ENCODE data around the gene SCFD2.

Gene SCFD2

GRCh38 chr4:53137468-53137867 is 228.4 kb downstream of the SCFD2 start:
- no peak for DNase-seq (ENCODE audit: low read depth)

- DNase-seq (ENCODE audit: low read depth), result no peak
These were observed 228.9 kb downstream of the SCFD2 start for GRCh38 chr4:53136954-53137353.

GRCh38 chr4:53132132-53132891 is 233.5 kb downstream of the SCFD2 start:
- no peak for DNase-seq (ENCODE audit: low read depth)

DNA sequence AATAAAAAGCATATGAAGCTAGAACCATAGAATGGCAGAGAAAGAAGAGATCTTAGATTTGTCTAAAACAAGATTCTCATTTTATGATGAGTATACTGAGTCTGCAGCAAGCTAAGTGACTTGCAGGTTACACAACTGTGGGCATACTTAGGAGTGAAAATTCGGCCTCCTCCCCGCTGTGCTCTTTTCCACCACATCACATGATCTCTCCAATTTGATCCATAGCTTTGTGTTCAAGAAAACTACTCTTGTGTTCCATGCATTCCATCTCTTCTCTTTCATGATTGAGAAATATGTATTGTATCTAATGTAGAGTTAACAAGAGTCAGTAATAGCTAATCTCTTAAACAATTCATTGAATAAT is 234.3 kb downstream of the SCFD2 start:
- no peak for DNase-seq (ENCODE audit: low read depth)

- no peak for DNase-seq (ENCODE audit: low read depth)
These were observed 234.8 kb downstream of the SCFD2 start for GRCh38 chr4:53130896-53131561.

DNA sequence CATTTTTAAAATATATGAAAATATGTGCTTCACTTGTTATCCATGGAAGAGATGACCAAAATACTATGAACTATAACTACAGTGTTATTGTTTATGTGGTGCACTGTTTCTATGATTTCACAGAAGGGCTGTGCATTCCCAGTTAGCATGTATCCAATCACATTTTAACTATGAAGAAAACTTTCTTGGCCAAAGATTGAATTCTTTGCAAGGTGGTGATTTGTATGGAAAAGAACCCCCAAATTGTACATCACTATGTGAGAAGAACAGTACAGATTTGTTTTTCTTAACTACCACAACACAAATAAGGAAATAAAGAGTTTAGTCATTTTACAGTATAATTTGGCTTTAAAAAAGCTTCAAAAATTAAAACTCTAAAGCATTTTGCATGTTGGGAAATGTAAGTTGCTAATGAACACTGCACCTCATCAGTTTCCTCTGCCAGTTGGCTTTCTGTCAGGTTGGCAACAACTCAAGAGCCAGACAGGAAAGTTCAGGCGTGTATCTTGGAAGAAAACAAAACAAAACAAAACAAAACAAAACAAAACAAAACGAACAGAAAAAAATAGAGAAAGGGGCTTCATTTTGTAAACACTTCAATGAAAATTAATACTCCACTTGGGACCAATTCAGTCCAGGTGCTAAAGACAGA is 237.0 kb downstream of the SCFD2 start:
- no peak for DNase-seq (ENCODE audit: low read depth)

- no peak for DNase-seq (ENCODE audit: low read depth)
These were observed 237.6 kb downstream of the SCFD2 start for GRCh38 chr4:53128231-53128630.

- DNase-seq (ENCODE audit: low read depth), result no peak
These were observed 238.5 kb downstream of the SCFD2 start for GRCh38 chr4:53127365-53127764.

DNA sequence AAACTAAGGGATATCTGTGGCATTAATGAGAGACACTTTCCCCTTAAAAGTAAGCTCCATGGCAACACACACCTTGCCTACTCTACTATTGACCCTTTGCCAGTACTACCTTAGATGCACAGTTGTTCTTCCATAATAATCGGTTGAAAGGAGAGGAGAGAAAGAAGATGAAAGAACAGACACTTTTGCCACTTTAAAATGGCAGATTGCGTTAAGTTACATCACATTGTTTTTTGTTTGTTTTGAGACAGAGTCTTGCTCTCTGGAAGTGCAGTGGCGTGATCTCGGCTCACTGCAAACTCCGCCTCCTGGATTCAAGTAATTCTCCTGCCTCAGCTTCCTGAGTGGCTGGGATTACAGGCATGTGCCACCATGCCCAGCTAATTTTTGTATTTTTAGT is 239.8 kb downstream of the SCFD2 start:
- no peak for DNase-seq (ENCODE audit: low read depth)

GRCh38 chr4:53123819-53124218 is 242.0 kb downstream of the SCFD2 start:
- no peak for DNase-seq (ENCODE audit: low read depth)

DNA sequence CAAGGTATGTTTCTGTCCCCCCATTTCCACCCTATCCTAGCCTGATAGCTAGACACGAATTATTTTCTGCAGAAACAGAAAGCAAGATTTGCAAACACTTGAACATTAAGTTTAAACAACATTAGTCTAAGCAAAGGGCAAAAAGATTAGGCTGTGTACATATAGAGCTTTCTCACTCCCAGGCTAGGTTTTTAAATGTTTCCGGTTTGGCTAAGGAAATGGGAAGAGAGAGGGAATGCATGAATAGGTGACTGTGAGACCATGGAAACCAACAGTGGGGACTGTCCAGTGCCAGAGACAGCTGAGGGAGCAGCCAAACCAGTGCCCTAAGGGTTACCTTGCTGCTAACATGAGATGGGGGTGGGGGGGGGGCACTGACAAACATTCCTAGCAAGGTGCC is 242.7 kb downstream of the SCFD2 start:
- no peak for DNase-seq (ENCODE audit: low read depth)

- DNase-seq (ENCODE audit: low read depth), result no peak
These were observed 243.4 kb downstream of the SCFD2 start for GRCh38 chr4:53122280-53123116.

DNA sequence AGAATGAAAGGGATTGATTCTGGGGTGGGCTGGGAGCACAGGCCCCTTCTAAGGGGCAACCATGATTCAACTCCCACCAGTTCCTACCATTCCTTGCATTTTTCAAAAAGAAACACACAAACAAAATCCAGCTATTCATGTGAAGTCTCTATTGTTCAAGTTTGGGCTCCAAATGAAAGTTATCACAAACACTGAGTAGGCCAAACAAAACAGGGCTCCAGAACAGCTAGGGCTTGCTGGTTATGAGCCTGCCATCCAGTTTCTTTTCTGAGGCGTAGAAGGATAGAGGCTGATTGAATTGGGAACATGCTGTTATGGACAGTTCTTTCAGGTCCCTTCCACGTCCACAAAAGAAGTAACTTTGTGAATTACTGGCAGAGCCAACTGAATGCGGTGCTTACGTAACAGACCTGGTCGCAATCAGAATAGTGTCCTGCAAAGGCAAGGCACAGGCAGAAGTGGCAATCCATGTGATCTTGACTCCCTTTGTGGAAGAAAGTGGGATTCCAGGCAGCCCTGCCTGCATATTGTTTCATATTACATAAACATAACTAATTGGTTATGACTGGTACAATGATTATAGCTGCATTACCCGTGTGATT is 244.5 kb downstream of the SCFD2 start:
- DNase-seq (ENCODE audit: low read depth), result no peak

DNA sequence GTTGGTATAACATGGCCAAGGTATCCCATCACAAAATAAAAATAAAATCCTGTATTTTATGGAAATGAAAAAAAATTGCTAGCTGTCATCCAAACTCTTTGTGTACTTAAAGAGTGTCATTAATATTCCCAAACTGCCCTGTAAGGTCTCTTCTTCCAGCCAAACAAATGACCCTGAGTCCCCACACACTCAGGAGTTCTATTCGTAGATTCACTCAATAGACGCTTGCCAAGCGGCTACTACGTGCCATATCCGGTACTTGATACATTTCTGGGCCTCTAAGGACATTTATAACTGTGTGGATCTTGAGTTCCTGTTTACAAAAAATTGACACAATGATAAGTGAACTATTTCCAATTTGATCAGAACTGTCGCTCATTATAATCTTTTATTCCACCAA is 245.1 kb downstream of the SCFD2 start:
- DNase-seq (ENCODE audit: low read depth), result no peak

- DNase-seq (ENCODE audit: low read depth), result no peak
These were observed 246.2 kb downstream of the SCFD2 start for GRCh38 chr4:53119680-53120079.

- no peak for DNase-seq (ENCODE audit: low read depth)
These were observed 247.2 kb downstream of the SCFD2 start for GRCh38 chr4:53118676-53119075.

- no peak for DNase-seq (ENCODE audit: low read depth)
These were observed 248.9 kb downstream of the SCFD2 start for GRCh38 chr4:53116954-53117353.

- no peak for DNase-seq (ENCODE audit: low read depth)
These were observed 252.2 kb downstream of the SCFD2 start for GRCh38 chr4:53113431-53114225.

DNA sequence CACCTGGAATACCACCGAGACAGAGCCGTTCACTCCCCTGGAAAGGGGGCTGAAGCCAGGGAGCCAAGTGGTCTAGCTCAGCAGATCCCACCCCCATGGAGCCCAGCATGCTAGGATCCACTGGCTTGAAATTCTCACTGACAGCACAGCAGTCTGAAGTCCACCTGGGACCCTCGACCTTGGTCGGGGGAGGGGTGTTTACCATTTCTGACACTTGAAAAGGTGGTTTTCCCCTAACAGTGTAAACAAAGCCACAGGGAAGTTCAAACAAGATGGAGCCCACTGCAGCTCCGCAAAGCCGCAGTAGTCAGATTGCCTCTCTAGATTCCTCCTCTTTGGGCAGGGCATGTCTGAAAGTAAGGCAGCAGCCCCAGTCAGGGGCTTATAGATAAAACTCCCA is 260.5 kb downstream of the SCFD2 start:
- no peak for DNase-seq (ENCODE audit: low read depth)

GRCh38 chr4:53103481-53103880 is 262.4 kb downstream of the SCFD2 start:
- DNase-seq (ENCODE audit: low read depth), result no peak

- DNase-seq (ENCODE audit: low read depth), result no peak
These were observed 264.7 kb downstream of the SCFD2 start for GRCh38 chr4:53101191-53101581.
